Fibroblast of skin of right quadriceps (primary cell): ENCODE results near the gene TRIM67.

Experiments used
- DNase-seq: peaks from one replicate; pipeline ENCODE4 v3.0.0-alpha.2; 2013

TRIM67 gene

DNA sequence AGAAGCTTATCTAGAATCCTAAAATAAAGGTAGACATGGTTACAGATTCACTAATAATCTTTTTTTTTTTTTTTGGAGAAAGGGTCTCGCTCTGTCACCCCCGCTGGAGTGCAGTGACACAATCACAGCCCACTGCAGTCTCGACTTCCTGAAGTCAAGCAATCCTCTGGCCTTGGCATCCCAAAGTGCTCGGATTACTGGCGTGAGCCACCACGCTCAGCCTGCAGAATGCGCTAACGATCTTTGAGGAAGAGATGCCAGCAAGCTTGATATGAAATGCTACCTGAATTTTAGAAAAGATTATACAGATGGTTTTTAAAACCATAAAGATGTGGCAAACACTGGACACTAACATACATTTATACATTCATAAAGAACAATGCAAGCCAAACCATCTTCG is 75.1 kb downstream of the TRIM67 start:
- no peak for DNase-seq

DNA sequence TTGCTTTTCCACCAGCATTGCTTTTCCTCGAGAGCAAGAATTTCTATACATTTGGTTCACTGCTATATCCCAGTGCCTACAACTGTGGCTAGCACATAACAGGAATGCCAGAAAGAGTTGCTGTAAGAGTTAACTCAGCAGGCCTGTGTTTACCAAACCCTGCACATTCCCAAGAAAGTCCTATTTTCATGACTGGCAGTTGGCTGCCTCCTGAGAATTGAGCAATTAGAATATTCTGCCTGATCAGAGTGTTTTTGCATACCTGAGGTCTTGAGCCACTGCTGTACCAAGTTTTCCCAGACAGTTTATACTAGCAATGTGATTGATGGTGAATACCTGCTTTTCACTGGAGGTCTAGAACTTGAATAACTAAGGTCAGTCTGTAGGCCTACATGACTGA is 76.4 kb downstream of the TRIM67 start:
- no peak for DNase-seq

DNA sequence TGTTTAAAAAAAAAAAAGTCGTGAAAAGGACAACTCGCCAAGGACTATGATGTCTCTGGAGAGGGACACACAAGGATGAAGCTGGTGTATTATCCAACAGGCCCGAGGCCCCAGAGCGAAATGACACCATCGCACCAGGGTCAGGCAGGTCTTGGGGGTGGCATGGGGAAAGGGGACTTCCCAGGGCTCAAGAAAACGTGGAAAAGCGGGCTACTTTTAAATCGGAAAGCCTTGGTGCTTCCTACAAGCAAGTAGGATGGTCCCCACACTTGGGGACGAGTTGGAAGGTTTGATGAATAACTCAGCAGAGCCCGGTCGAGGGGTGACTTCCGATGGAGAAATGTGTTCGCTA is 78.6 kb downstream of the TRIM67 start:
- peak; percentile 3 for DNase-seq

DNA sequence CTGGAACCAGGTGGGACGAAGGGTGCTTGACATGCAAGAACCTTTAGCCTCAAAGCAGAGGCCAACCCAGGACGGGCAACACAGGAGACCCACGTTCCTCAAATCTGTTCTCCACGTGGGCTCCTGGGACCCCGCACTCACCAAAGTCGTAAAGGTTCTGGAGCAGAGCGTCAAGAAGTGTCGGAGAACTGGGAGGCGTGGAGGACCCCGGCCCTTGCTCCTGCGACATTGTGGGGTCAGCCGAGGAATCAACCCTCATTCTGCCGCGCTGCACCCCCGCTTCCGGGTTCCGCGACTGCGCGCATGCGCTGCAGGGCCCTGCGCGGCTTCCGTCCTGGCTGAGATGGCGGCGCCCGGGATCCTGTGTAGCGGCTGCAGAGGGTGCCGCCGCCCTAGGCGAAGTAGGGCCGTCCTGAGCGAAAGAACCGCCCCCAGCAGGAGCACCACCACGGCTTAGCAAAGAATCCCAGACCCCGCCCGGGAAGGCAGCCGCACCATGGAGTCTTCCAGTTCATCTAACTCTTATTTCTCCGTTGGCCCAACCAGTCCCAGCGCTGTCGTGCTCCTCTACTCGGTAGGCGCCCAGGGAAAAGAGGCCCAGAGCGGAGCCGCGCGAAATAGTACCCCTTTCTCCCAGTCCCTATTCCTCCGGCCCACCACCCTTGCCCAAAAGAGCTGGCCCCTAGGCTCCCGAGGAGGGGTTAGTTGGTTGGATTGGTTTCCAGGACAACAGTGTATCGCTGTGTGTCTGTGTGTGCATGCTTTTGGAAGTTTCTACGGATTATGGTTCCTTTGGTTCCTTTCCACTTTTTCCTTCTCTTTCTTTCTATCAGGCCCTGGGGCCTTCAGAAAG is 79.3 kb downstream of the TRIM67 start, which contains the start of gene GNPAT:
Gene GNPAT (plus strand): TSS at position 330 of the 853 bp plus-strand sequence. CDS start 167 bp downstream, at position 497.
- peak; percentile 84 for DNase-seq

DNA sequence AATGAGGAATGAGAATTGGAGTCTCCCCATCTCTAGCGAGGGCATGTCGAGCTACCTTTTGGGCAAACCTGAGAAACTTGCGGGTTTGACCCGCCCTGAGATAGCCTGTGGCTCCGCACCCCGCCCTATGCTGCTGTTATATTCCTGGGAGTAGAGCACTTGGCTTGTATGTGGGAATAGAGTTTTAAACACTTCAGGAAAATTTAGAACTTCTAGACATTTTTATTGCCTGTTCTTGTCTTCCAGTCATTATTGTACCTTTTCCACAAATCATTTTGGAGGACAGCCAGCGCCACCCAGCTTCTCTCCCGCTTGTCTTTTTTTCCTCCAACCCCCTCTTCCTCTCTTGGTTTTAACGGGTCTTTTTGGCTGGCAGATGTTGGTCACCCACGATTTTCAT is 79.9 kb downstream of the TRIM67 start:
- peak; percentile 22 for DNase-seq

DNA sequence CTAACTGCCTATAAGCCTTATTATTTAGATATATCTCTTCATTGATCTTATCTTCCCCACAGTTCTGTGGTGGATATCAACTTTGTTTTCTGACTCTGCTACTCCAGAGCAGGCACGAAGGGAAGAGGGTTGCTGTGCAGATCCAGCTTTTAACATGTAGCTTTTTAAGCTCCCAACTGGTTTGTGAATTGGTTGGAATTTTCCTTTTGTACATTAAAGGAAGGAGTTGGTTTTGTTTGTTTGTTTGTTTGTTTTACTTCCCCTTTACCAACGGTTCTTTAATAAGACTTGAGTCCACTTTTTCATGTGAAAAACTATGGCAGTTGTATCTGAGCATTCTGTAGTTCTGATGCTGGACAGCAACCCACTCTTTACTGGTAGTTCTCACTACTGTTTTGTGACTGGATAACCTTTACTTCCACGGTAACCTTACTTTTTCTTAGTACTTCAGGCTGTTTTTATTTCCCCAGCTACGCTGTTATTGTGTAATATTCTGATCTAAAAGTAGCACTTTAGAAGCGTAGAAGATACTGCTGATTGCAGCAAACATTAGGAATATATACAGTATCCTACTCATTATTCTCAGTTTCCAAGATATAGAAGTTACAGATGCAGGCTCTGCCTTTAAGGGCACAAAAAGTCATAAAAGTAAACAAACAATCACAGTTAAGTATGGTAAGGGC is 80.8 kb downstream of the TRIM67 start:
- DNase-seq, result no peak

DNA sequence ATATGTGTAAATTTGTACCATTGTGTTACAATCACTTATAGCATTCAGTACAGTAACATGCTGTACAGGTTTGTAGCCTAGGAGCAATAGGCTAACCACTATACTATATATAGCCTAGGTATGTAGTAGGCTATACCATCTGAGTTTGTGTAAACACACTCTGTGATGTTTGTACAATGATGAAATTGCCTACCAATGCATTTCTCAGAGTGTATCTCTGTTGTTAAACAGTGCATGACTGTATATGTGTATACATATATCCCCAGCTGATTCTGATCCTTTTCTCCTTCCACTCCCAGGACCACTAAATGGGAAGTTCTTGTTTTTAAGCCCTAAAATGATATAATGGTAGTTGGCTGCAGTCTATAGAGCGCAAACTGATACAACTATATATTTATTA is 86.9 kb downstream of the TRIM67 start:
- DNase-seq, result no peak

DNA sequence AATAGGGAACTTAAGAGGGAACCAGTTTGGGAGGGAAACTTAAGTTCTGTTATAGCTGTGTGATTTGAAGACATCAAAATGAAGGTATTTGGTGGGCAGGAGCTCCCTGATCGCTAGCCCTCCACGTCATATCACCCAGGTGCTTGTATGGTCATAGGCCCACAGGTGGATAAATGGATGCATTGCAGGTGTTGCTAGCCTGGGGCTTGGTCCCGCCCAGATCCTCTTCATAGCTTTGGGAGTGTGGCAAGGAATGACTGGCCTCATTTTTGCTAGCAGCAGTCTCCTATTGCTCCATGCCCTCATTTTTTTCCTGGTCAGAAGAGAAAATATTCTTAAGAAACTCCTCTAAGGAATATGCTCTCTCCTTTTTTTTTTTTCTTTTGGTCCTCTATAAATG is 90.5 kb downstream of the TRIM67 start:
- no peak for DNase-seq

DNA sequence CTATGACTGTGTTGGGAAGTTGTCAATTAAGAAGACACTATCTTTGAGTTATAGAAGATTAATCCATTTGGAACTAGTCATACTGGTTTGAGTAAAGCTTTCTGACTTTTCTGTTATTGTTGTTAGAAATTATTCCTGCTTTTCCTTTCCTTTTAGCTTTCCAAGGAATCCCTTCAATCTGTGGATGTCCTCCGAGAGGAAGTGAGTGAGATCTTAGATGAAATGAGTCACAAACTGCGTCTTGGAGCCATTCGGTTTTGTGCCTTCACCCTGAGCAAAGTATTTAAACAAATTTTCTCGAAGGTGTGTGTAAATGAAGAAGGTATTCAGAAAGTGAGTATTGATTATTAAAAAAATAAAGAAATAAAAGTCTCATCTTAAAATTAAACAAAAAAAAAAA is 98.5 kb downstream of the TRIM67 start:
- no peak for DNase-seq

DNA sequence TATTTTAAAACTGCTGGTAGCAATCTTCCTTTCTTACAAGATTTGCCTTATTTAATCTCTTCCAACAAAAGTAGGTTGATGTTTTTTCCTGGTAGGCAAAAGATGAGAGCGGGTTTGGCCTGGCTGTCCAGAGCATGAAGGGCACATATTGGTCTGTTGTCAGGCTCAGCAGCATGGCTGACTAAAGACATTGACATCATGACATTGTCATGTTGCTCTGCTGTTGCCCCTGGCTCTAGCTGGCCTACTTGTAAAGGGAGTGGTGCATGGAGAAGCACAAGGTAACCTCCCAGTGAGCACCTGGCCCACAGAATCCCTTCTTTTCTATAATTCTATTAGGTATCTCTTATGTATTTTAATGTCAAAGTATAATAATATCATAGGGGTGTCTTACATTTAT is 102.8 kb downstream of the TRIM67 start:
- DNase-seq, result no peak

DNA sequence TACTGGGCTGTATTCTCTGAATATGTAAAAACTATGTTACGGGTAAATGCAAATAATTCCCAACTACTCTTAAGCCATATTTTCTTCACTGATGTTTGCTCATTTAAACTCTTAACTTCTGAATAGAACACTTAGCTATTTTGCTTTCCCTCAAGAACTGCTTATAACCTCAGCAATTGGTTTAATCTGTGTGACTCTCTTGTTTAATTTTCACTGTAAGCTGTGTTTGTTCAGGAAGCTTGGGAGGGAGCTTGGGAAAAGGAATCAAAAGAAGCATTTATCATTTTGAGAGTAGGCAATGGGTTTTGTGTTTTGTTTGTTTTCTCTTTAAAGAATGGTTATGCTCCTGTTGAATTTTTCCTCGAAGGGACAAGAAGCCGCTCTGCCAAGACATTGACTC is 103.5 kb downstream of the TRIM67 start:
- no peak for DNase-seq

DNA sequence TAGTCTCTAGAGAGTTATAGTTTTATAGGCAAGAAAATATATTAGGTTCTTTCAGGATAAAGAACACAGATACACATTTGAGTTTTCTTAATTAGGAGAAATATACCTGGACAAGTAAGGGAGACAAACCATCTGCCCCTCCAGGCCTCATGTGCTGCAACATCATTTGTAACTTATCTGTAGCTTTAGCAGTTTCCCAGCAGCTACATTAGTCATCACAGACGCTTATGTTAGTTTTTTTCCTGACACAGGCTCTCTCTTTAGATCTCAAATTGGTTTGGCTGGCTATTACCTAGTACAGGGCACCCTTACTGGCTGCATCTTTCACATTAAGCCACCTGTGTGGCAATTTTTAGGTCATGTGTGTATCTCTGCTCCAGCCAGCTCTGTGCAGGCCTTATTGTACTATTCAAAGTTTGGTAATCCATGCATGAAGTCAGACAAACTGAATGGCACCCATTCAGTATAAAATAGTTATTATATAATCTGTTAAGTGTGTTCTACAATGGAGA is 105.0 kb downstream of the TRIM67 start:
- no peak for DNase-seq
